Vein endothelial cell (primary cell): ENCODE data around the gene KAT2B. TPM values are rescaled to one million over a fixed set of nuclear protein-coding genes. Genes with fewer than 3 reads are reported as not detected.

Experiments
- small RNA-seq: library from RNA; depleted of rRNA; stranded (forward); fragments of <200 nt; gene quantifications from one replicate; pipeline ENCODE3, GENCODE V24; 2012
- total RNA-seq: library from RNA; depleted of rRNA; stranded (reverse); fragments of >200 nt; gene quantifications from 2 replicates; pipeline ENCODE4 v1.2.3, GENCODE V29; 2012

The KAT2B gene
- total RNA-seq, result 7.8 and 13.4 TPM in 2 replicates

GRCh38 chr3:20039765-20040547 lies at the start of gene KAT2B:
Gene KAT2B, plus strand, starts transcription at chr3:20040446. Its CDS starts 32 bp downstream, at chr3:20040478.

DNA sequence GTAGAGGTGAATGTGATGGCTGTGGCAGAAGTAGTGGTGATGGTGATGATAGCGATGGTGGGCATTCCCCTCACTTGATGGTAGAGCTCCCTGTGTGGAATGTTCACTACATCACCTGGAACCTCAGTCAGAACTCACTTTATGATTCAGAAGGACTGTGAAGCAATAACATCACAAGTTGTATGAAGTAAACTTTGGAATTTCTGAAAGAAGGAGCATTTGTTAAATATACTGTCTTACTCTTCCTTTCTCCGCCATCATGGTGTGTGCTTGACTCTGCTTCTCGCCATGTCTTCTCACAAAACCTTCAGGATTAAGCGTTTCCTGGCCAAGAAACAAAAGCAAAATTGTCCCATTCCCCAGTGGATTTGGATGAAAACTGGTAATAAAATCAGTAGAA lies 28.1 kb upstream of the KAT2B start, which contains the start of gene PP2D1:
Gene PP2D1 (minus strand): TSS at position 101 of the 400 bp plus-strand sequence. CDS start 192 bp downstream, outside the sequence.

GRCh38 chr3:20185679-20186599 lies 145.7 kb downstream of the KAT2B start, which contains the start of gene SGO1:
Gene SGO1, minus strand, starts transcription at chr3:20186206. Its CDS starts 2,179 bp downstream, at chr3:20184027.

Small RNA genes within 50 kb of the gene (small RNA-seq; reads per million reads assigned to genes)
- gene MIR3135A (not detected), gene RNU4-85P (not detected), gene RPL39P18 (not detected)

Other genes with a start within 250 kb of the KAT2B start
- gene EFHB, start 106.2 kb upstream of the KAT2B start, total RNA-seq, result 0.33 TPM in 1 of 2 replicates, not detected in the other
- gene RAB5A, start 93.3 kb upstream of the KAT2B start, total RNA-seq, result 119 and 131 TPM in 2 replicates
- not detected in 2 replicates for gene PP2D1, start 28.2 kb upstream of the KAT2B start, total RNA-seq
- gene SGO1, start 145.8 kb downstream of the KAT2B start, total RNA-seq, result 4.6 and 7.1 TPM in 2 replicates